C4-2B (cell line): Measurements from ENCODE around the gene EPHA4.

Experiments used
- H3K27ac ChIP-seq: fragments of 450-650 bp; 2 replicates; pipeline ENCODE4 v1.5.1; 2017
- CTCF ChIP-seq: fragments of 450-650 bp; conservative IDR thresholded peaks from 2 replicates; pipeline ENCODE4 v1.5.1; 2017; ENCODE audit warnings: mild to moderate bottlenecking
- ZFX ChIP-seq: fragments of 450-650 bp; IDR thresholded peaks from 2 replicates; pipeline ENCODE4 v1.6.1; 2017

Gene EPHA4

GRCh38 chr2:221572219-221572820, at the start of gene EPHA4:
Gene EPHA4, minus strand, starts transcription at chr2:221572304. Its CDS starts 56 bp downstream, at chr2:221572248.
- H3K27ac ChIP-seq, result no peak within 1 kb of the TSS
- TF ChIP-seq CTCF, result no peak

- H3K27ac ChIP-seq, result no peak overlapping the region
- TF ChIP-seq CTCF (no peak), ZFX (no peak)
These were observed 45.9 kb upstream of the EPHA4 start for GRCh38 chr2:221618007-221618406.

- TF ChIP-seq ZFX, result no peak
- no peak for TF ChIP-seq CTCF
- no peak overlapping the region for H3K27ac ChIP-seq
These were observed 44.5 kb upstream of the EPHA4 start for GRCh38 chr2:221616561-221616960.

- H3K27ac ChIP-seq, result no peak overlapping the region
- TF ChIP-seq ZFX (no peak), CTCF (no peak)
These were observed 42.2 kb upstream of the EPHA4 start for GRCh38 chr2:221614274-221614673.

- no peak for TF ChIP-seq CTCF
- no peak for TF ChIP-seq ZFX
- no peak overlapping the region for H3K27ac ChIP-seq
These were observed 40.7 kb upstream of the EPHA4 start for GRCh38 chr2:221612800-221613199.

- TF ChIP-seq CTCF (no peak), ZFX (no peak)
- no peak overlapping the region for H3K27ac ChIP-seq
These were observed 40.1 kb upstream of the EPHA4 start for GRCh38 chr2:221612161-221612560.

- TF ChIP-seq ZFX, result no peak
- no peak for TF ChIP-seq CTCF
- no peak overlapping the region for H3K27ac ChIP-seq
These were observed 38.6 kb upstream of the EPHA4 start for GRCh38 chr2:221610675-221611074.
